Neuronal stem cell (in vitro differentiated cells): Measurements from ENCODE around the gene RGL1.

Experiments used
- DNase-seq: peaks from one replicate; pipeline ENCODE4 v3.0.0-alpha.2; 2013; ENCODE audit warnings: low spot score
- H2AFZ ChIP-seq: one replicate; pipeline ENCODE4 v1.6.1; 2013; ENCODE audit warnings: mild to moderate bottlenecking, low read length, inconsistent platforms
- H2AK5ac ChIP-seq: 2 replicates; pipeline ENCODE4 v1.6.1; 2013; ENCODE audit warnings: low read depth, mild to moderate bottlenecking, inconsistent platforms, low read length, moderate library complexity, mixed read lengths
- H2BK120ac ChIP-seq: 2 replicates; pipeline ENCODE4 v1.6.1; 2013; ENCODE audit warnings: low read depth, mild to moderate bottlenecking, inconsistent platforms, low read length, moderate library complexity, mixed read lengths
- H2BK12ac ChIP-seq: one replicate; pipeline ENCODE4 v1.6.1; 2013; ENCODE audit warnings: low read length, inconsistent platforms
- H2BK15ac ChIP-seq: 2 replicates; pipeline ENCODE4 v1.6.1; 2013; ENCODE audit warnings: mild to moderate bottlenecking, low read length, inconsistent platforms, mixed read lengths
- H2BK5ac ChIP-seq: one replicate; pipeline ENCODE4 v1.6.1; 2013; ENCODE audit warnings: inconsistent platforms, mild to moderate bottlenecking, low read length, moderate library complexity
- H3K14ac ChIP-seq: one replicate; pipeline ENCODE4 v1.6.1; 2013; ENCODE audit warnings: low read length, inconsistent platforms
- H3K18ac ChIP-seq: 2 replicates; pipeline ENCODE4 v1.6.1; 2013; ENCODE audit warnings: low read length, inconsistent platforms
- H3K23ac ChIP-seq: 2 replicates; pipeline ENCODE4 v1.6.1; 2013; ENCODE audit warnings: low read depth, mild to moderate bottlenecking, mixed read lengths, low read length, inconsistent platforms; ENCODE audit not compliant: poor library complexity
- H3K27ac ChIP-seq: replicated peaks from 3 replicates; pipeline ENCODE4 v1.5.1; 2013; ENCODE audit warnings: low read length, inconsistent platforms
- H3K27me3 ChIP-seq, 3 experiments: 2 replicates each; pipeline ENCODE4 v1.6.1; 2013; ENCODE audit warnings: low read length in 3 of 3, mild to moderate bottlenecking in 2 of 3, inconsistent platforms in 1 of 3, low read depth in 1 of 3, mixed read lengths in 1 of 3, moderate library complexity in 1 of 3; ENCODE audit not compliant: control insufficient read depth in 3 of 3, insufficient read depth in 3 of 3
- H3K36me3 ChIP-seq, 2 donors: replicated peaks in 1 of 2; 2 replicates each; pipeline ENCODE4 v1.6.1; 2013; ENCODE audit warnings: low read length in 2 of 2; ENCODE audit not compliant: control insufficient read depth in 2 of 2, insufficient read depth in 2 of 2
- H3K4ac ChIP-seq: 2 replicates; pipeline ENCODE4 v1.6.1; 2013; ENCODE audit warnings: inconsistent platforms, mild to moderate bottlenecking, low read length, moderate library complexity
- H3K4me1 ChIP-seq, 2 donors: 1 replicate in 1 of 2; 2 replicates in 1 of 2; pipeline ENCODE4 v1.6.1; 2013; ENCODE audit warnings: low read length in 2 of 2, low read depth in 1 of 2; ENCODE audit not compliant: control insufficient read depth in 2 of 2, insufficient read depth in 1 of 2
- H3K4me2 ChIP-seq: one replicate; pipeline ENCODE4 v1.6.1; 2013; ENCODE audit warnings: mild to moderate bottlenecking, low read length, inconsistent platforms; ENCODE audit not compliant: insufficient read depth, poor library complexity, severe bottlenecking
- H3K4me3 ChIP-seq, 2 donors: 2 replicates each; pipeline ENCODE4 v1.5.1; 2013; ENCODE audit warnings: low read length in 2 of 2, mild to moderate bottlenecking in 2 of 2, inconsistent platforms in 1 of 2, moderate library complexity in 1 of 2
- H3K79me1 ChIP-seq: one replicate; pipeline ENCODE4 v1.6.1; 2013; ENCODE audit warnings: low read depth, mild to moderate bottlenecking, inconsistent platforms, low read length, moderate library complexity
- H3K9ac ChIP-seq: one replicate; pipeline ENCODE4 v1.6.1; 2013; ENCODE audit warnings: mild to moderate bottlenecking, low read depth, low read length, inconsistent platforms; ENCODE audit not compliant: poor library complexity
- H3K9me3 ChIP-seq, 2 donors: replicated peaks in 1 of 2; 2 replicates each; pipeline versions ENCODE3 to v1.6.1; 2013; ENCODE audit warnings: low read length in 2 of 2, mild to moderate bottlenecking in 2 of 2, inconsistent platforms in 1 of 2, low read depth in 1 of 2, mixed read lengths in 1 of 2, moderate library complexity in 1 of 2; ENCODE audit not compliant: control insufficient read depth in 2 of 2, insufficient read depth in 1 of 2
- H4K8ac ChIP-seq: one replicate; pipeline ENCODE4 v1.6.1; 2013; ENCODE audit warnings: low read depth, mild to moderate bottlenecking, inconsistent platforms, low read length, moderate library complexity
- H4K91ac ChIP-seq: one replicate; pipeline ENCODE4 v1.6.1; 2013; ENCODE audit warnings: low read length, low read depth, mild to moderate bottlenecking, inconsistent platforms; ENCODE audit not compliant: poor library complexity
- WGBS, 2 donors: extraction: QIAGEN DNeasy Blood & Tissue Kit; methylation state at CpG; one replicate each; pipeline ENCODE4 v1.1.7; 2013; ENCODE audit warnings: missing lambda C conversion rate in 2 of 2, mixed read lengths in 1 of 2; ENCODE audit not compliant: insufficient read length in 2 of 2, insufficient replicate concordance in 1 of 2; ENCODE audit errors: extremely low coverage in 2 of 2; 5-methylcytosine and 5-hydroxymethylcytosine counted together

Gene RGL1

GRCh38 chr1:183814121-183814681, 9.3 kb downstream of the RGL1 start:
- no peak overlapping the region for H2BK120ac ChIP-seq
- H3K23ac ChIP-seq, result no peak overlapping the region
- H4K8ac ChIP-seq, result no peak overlapping the region
- H2AFZ ChIP-seq, result no peak overlapping the region
- WGBS, 2 donors, result no CpG with 5 or more reads among the region's 1 CpG
- H3K4me3 ChIP-seq, result no peak overlapping the region
- no peak overlapping the region for H4K91ac ChIP-seq
- no peaks in the 10 kb centered on the region for H3K9me3 ChIP-seq
- H3K36me3 ChIP-seq, result peaks cover 0 to 2% of the 10 kb centered on the region in 2 donors
- H3K9ac ChIP-seq, result no peak overlapping the region
- no peak overlapping the region for H2BK5ac ChIP-seq
- H3K18ac ChIP-seq, result no peak overlapping the region
- H2BK15ac ChIP-seq, result no peak overlapping the region
- no peaks in the 10 kb centered on the region for H3K27me3 ChIP-seq
- H3K14ac ChIP-seq, result no peak overlapping the region
- H3K4ac ChIP-seq, result no peak overlapping the region
- H3K79me1 ChIP-seq, result no peaks in the 10 kb centered on the region
- DNase-seq, result no peak
- H2BK12ac ChIP-seq, result no peak overlapping the region
- no peak overlapping the region for H3K27ac ChIP-seq
- H3K4me2 ChIP-seq, result no peak overlapping the region
- H2AK5ac ChIP-seq, result no peak overlapping the region
- peaks cover 12 to 22% of the 10 kb centered on the region in 2 donors for H3K4me1 ChIP-seq

GRCh38 chr1:183816110-183816509, 11.2 kb downstream of the RGL1 start:
- Histone ChIP-seq H2BK120ac (no peak overlapping the region), H3K4ac (no peak overlapping the region), H3K4me1 (peaks cover 12 to 19% of the 10 kb centered on the region in 2 donors), H3K18ac (no peak overlapping the region), H4K91ac (no peak overlapping the region), H3K9ac (no peak overlapping the region), H2AK5ac (no peak overlapping the region), H4K8ac (no peak overlapping the region), H3K79me1 (no peaks in the 10 kb centered on the region), H2BK15ac (no peak overlapping the region), H3K36me3 (no peaks in the 10 kb centered on the region), H3K4me3 (no peak overlapping the region), H2AFZ (no peak overlapping the region), H3K27me3 (no peaks in the 10 kb centered on the region), H3K4me2 (no peak overlapping the region), H3K27ac (no peak overlapping the region), H3K23ac (no peak overlapping the region), H2BK5ac (no peak overlapping the region), H3K14ac (no peak overlapping the region), H2BK12ac (no peak overlapping the region), H3K9me3 (no peaks in the 10 kb centered on the region)
- WGBS, 2 donors, result no CpG with 5 or more reads among the region's 3 CpGs
- DNase-seq, result no peak

- H3K4ac ChIP-seq, result no peak overlapping the region
- H2BK15ac ChIP-seq, result no peak overlapping the region
- no peak overlapping the region for H3K4me2 ChIP-seq
- H3K14ac ChIP-seq, result no peak overlapping the region
- no peak overlapping the region for H2AK5ac ChIP-seq
- WGBS, 2 donors, result no CpG with 5 or more reads among the region's 5 CpGs
- H3K27me3 ChIP-seq, result no peaks in the 10 kb centered on the region
- H3K4me3 ChIP-seq, result no peak overlapping the region
- no peak overlapping the region for H2BK120ac ChIP-seq
- DNase-seq, result no peak
- H3K9ac ChIP-seq, result no peak overlapping the region
- H2BK5ac ChIP-seq, result no peak overlapping the region
- H4K91ac ChIP-seq, result no peak overlapping the region
- H3K79me1 ChIP-seq, result no peaks in the 10 kb centered on the region
- H3K23ac ChIP-seq, result no peak overlapping the region
- H3K18ac ChIP-seq, result no peak overlapping the region
- H4K8ac ChIP-seq, result no peak overlapping the region
- peaks cover 8 to 17% of the 10 kb centered on the region in 2 donors for H3K4me1 ChIP-seq
- H2AFZ ChIP-seq, result no peak overlapping the region
- H2BK12ac ChIP-seq, result no peak overlapping the region
- no peaks in the 10 kb centered on the region for H3K36me3 ChIP-seq
- no peak overlapping the region for H3K27ac ChIP-seq
- no peaks in the 10 kb centered on the region for H3K9me3 ChIP-seq
These were observed 12.8 kb downstream of the RGL1 start for GRCh38 chr1:183817576-183818288.

GRCh38 chr1:183819059-183819458, 14.1 kb downstream of the RGL1 start:
- Histone ChIP-seq H3K18ac (no peak overlapping the region), H2AFZ (no peak overlapping the region), H2BK120ac (no peak overlapping the region), H2AK5ac (no peak overlapping the region), H3K27me3 (no peaks in the 10 kb centered on the region), H3K9me3 (no peaks in the 10 kb centered on the region), H3K4me1 (peaks cover 0 to 11% of the 10 kb centered on the region in 2 donors), H3K23ac (no peak overlapping the region), H2BK12ac (no peak overlapping the region), H3K27ac (no peak overlapping the region), H3K9ac (no peak overlapping the region), H3K14ac (no peak overlapping the region), H3K4me3 (no peak overlapping the region), H3K36me3 (no peaks in the 10 kb centered on the region), H2BK5ac (no peak overlapping the region), H2BK15ac (no peak overlapping the region), H4K91ac (no peak overlapping the region), H3K4ac (no peak overlapping the region), H3K79me1 (no peaks in the 10 kb centered on the region), H4K8ac (no peak overlapping the region), H3K4me2 (no peak overlapping the region)
- DNase-seq, result no peak
- WGBS, 2 donors, result no CpG with 5 or more reads among the region's 1 CpG
